ENCODE results near the gene CFAP126.
"Not testable (repeated sequence)": the region's sequence is repeated elsewhere in the genome, so short reads cannot be mapped to it uniquely, and the experiment has no call there.

The CFAP126 gene

DNA sequence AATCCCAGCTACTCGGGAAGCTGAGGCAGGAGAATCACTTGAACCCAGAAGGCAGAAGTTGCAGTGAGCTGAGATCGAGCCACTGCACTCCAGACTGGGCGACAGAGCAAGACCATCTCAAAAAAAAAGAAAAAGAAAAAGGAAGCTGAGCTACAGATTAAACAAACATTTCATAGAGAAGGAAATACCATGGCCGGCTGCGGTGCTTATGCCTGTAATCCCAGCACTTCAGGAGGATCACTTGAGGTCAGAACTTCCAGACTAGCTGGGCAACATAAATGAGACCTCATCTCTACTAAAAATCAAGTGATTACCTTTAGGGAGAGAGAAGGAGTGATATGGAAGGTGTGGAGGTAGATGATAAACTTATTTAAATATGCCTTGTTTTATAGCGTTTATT lies 14.0 kb upstream of the CFAP126 start:
- DNase-seq (ENCODE audit: low spot score), result no peak

GRCh38 chr1:161379071-161379470 lies 11.4 kb upstream of the CFAP126 start:
- no peak for DNase-seq (ENCODE audit: low spot score)

DNA sequence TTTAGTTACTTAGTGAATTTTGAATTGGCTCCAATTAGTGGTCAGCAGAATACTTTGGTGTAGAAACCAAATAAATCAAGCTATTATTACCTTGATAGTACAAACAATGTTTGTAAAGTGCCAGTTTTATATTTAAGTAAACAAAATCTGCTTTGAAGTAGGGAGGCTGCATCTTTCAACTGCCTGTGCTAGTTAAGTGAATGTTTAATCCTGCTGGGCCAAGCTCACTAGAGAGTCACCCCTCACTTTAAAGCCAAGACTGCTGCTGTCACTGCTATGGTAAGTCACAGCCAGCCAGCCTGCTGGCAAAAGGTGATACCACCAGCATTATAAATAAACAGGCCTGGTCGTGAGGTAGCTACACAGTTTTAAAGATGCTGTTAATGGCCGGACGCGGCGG lies 10.3 kb upstream of the CFAP126 start:
- DNase-seq (ENCODE audit: low spot score), result no peak

DNA sequence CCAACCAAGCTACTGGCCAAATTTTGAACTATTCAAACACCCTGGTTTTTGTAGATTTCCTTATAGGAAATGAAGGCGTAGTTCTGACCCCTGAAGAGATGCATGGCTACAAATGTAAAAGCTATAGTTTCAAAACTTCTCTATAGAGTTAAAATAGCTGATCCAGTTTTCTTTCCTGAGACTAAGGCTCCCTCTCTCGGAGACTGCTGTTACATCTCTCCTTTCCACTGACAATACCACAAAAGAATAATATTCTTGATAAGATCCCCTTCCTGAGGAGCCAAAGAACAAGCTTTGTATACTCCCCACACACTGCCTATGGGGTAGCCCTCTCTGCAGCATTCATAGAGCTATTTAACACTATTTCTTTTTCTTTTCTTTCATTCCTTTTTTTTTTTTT lies 6.7 kb upstream of the CFAP126 start:
- no peak for DNase-seq (ENCODE audit: low spot score)

- DNase-seq (ENCODE audit: low spot score), result no peak
Measured at GRCh38 chr1:161373442-161373841, 5.8 kb upstream of the CFAP126 start.

DNA sequence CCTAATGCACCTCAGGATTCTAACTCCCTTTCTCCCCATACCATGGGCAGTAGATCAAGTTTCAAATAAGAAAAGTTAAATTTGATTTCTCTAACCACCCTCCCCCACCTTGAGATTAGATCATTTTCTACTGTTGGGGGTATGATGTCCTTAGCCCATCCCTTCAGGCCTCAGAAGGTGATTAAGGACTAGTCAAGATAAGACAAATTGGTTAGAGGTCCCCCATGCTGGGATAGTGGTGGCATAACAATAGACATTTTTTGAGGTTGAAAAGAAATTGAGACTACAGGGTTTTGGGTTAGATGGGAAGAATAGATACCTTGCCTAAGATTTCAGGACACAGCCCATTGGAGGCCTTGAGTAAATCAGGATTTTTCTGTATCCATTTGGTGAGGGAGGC lies 2.5 kb downstream of the CFAP126 start:
- DNase-seq (ENCODE audit: low spot score), result no peak

- no peak for DNase-seq (ENCODE audit: low spot score)
Measured at GRCh38 chr1:161364332-161364731, 3.3 kb downstream of the CFAP126 start.

DNA sequence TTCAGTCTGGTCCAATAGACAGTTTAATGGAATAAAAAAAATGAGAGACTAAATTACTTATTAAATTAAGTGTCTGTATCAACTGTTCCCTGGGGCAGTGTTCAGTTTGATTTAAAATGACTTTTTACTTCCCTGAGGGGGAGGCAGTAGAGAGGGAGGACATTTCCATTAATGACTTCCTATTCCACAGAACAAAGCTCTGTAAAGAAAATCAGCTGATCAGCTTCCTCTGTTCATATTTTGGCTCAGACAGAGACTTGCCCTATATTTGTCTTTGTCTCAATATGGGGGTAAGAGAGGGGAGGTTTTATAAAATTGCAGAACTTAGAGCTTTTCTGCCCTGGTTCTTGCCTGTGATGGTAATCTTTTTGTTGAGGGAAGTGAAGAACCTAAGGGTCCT lies 8.4 kb downstream of the CFAP126 start:
- peak; percentile 77 for DNase-seq (ENCODE audit: low spot score)

- no peak for DNase-seq (ENCODE audit: low spot score)
Measured at GRCh38 chr1:161357073-161357472, 10.6 kb downstream of the CFAP126 start.

DNA sequence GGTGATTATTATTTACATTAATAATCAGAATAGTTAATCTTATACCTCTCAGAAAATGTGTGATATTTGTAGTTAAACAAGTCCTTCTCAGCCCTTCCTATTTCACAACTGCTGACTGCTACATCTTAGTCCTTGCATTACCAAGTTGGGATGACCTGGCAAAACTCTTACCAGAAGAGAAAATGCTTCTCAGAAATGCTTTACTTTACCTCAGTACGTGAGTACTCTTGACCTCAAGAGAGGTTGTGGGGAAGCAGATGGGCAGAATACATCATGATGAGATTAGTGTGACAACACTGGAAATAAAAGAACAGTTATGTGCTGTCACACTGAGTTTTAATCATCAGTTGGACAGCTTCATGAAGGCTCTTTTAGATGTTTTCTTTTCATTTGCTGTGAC lies 16.2 kb downstream of the CFAP126 start:
- DNase-seq (ENCODE audit: low spot score), result no peak

DNA sequence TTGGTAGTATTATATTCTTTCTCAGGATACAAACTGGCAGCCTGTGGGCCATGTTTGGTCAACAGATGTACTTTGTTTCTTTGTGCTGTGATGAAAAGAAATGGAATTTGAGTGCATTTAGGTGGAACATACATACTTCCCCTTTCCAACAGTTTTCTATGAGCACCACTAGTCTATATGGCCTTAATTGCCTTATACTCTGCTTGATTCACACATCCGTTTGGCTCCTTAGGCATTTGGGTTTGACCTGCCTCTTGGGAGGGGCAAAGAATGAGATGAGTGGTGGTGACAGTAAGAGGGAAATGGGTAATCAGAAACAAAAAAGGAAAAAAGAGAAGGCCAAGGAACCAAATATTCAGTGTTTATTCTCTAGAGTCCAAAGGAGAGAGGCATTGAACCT lies 17.0 kb downstream of the CFAP126 start:
- no peak for DNase-seq (ENCODE audit: low spot score)

GRCh38 chr1:161342821-161343220 lies 24.9 kb downstream of the CFAP126 start:
- peak; percentile 18 for DNase-seq (ENCODE audit: low spot score)

GRCh38 chr1:161342177-161342576 lies 25.5 kb downstream of the CFAP126 start:
- DNase-seq (ENCODE audit: low spot score), result no peak

DNA sequence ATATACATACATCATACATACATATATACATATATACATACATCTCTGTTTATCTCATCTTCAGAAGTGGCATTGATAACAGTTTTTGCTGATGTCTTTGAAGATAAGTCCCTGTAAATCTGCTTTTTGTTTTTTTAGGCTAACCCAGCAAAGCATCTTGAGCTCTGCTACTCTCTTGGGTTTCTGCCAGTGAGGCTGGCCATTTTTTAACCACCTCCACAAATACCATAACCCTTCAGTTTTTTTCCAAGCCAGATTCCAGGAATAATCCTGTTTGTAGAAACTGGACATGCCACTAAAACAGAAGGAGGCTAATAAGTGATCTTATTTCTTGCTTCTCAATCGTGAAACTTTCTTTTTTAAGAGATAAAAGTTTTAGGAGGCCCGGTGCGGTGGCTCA lies 31.9 kb downstream of the CFAP126 start:
- DNase-seq (ENCODE audit: low spot score), result no peak

DNA sequence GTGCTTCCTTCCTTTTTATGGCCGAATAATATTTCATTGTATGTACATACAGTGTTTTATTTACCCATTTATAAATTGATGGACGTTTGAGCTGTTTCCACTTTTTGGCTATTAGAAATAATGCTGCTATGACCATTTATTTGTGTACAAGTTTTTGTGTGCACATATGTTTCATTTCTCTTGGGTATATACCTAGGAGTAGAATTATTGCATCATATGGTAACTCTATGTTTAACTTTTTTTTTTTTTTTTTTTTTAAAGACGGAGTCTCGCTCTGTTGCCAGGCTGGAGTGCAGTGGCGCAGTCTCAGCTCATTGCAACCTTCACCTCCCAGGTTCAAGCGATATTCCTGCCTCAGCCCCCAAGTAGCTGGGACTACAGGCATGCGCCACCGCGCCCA lies 34.5 kb downstream of the CFAP126 start:
- no peak for DNase-seq (ENCODE audit: low spot score)

- no peak for DNase-seq (ENCODE audit: low spot score)
Measured at GRCh38 chr1:161330346-161330745, 37.3 kb downstream of the CFAP126 start.

DNA sequence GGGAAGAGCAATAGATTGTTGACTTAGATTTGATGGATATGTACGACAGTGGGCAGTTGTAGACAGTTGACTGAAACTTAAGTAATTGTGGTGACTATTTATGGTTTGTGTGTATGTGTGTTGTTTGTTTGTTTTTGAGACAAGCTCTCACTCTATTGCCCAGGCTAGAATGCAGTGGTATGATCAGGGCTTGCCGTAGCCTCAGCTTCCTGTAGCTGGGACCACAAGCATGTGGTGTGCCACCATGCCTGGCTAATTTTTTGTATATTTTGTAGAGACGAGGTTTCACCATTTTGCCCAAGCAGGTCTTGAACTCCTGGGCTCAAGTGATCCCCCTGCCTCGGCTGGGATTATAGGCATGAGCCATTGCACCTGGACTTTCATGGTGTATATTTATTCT lies 43.7 kb downstream of the CFAP126 start:
- DNase-seq (ENCODE audit: low spot score), result no peak

DNA sequence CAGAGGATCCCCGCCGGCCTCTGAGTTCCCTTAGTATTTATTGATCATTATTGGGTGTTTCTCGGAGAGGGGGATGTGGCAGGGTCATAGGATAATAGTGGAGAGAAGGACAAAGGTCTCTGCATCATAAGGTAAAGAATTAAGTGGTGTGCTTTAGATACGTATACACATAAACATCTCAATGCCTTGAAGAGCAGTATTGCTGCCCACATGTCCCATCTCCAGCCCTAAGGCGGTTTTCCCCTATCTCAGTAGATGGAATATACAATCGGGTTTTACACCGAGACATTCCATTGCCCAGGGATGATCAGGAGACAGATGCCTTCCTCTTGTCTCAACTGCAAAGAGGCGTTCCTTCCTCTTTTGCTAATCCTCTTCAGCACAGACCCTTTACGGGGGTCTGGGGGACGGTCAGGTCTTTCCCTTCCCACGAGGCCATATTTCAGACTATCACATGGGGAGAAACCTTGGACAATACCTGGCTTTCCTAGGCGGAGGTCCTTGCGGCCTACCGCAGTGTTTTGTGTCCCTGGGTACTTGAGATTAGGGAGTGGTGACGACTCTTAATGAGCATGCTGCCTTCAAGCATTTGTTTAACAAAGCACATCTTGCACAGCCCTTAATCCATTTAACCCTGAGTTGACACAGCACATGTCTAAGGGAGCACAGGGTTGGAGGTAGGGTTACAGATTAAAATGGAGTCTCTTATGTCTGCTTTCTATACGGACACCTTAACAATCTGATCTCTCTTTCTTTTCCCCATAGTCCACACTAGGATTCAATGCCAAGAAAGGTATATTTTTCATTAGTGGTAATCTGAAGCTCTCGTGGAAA lies 51.6 kb downstream of the CFAP126 start:
- DNase-seq (ENCODE audit: low spot score), result not testable (repeated sequence)

Data from pons (tissue), 1 donor.